Activated T-cell treated with anti-CD3 and anti-CD28 coated beads, Interleukin-2, amount 50 U/mL, for 1 hour (primary cell): ENCODE measurements around the gene PTOV1.
A peak's percentile ranks its signal among the peaks of the same experiment; 100 is the strongest.

ENCODE experiments used
- DNase-seq: peaks from one replicate; pipeline ENCODE4 v3.0.0-alpha.2; 2020

The PTOV1 gene

GRCh38 chr19:49850487-49851342 is at the start of gene PTOV1:
Gene PTOV1 (plus strand): TSS chr19:49851159.
- DNase-seq, result peak; percentile 90

- no peak for DNase-seq
These were observed 49.5 kb upstream of the PTOV1 start for GRCh38 chr19:49801401-49801888.

- DNase-seq, result no peak
These were observed 48.8 kb upstream of the PTOV1 start for GRCh38 chr19:49801966-49802661.

DNA sequence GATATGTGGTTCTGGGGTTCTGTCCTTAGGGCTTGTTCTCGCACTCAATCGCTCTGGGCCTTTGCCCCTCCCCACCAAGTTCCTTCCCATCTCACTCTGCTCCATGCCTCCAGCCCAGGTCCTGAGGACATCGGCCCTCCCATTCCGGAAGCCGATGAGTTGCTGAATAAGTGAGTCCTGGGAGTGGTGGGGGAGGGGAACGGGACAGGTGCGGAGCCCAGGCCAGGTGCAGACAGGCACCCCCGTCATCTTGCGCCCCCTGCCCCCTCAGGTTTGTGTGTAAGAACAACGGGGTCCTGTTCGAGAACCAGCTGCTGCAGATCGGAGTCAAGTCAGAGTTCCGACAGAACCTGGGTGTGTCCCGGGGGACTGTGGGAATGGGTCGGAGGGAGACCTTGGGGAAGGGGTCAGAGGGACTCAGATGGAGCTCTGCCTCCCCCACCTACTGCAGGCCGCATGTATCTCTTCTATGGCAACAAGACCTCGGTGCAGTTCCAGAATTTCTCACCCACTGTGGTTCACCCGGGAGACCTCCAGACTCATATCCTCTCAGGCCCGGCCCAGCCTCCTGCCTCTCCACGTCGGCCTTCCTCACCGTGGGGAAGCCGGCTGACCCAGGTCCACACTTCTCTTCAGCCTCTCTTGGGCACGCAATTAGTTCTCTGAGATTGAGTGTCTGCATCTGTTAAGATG is 48.0 kb upstream of the PTOV1 start:
- no peak for DNase-seq

DNA sequence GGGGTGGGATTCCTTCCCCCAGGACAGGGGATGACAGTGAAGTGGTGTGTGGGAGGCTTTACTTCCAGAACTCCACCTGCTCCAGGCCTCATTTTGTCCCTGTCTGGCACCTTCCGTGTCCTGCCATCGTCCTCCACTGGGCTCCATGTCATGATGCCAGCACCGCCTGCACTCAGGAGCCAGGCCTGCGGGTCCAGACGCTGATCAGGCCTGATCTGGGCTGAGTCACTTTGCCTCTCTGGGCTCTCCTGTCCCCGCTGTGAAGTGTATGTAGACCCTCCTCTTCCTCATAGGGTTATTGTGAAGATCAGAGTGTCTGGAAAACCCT is 47.5 kb upstream of the PTOV1 start:
- no peak for DNase-seq

GRCh38 chr19:49805822-49806619 is 44.9 kb upstream of the PTOV1 start:
- no peak for DNase-seq

GRCh38 chr19:49806620-49806959 is 44.4 kb upstream of the PTOV1 start:
- no peak for DNase-seq

GRCh38 chr19:49807058-49807903 is 43.7 kb upstream of the PTOV1 start:
- no peak for DNase-seq

- DNase-seq, result no peak
These were observed 42.9 kb upstream of the PTOV1 start for GRCh38 chr19:49807904-49808675.

- DNase-seq, result peak; percentile 85
These were observed 42.2 kb upstream of the PTOV1 start for GRCh38 chr19:49808711-49809159.

DNA sequence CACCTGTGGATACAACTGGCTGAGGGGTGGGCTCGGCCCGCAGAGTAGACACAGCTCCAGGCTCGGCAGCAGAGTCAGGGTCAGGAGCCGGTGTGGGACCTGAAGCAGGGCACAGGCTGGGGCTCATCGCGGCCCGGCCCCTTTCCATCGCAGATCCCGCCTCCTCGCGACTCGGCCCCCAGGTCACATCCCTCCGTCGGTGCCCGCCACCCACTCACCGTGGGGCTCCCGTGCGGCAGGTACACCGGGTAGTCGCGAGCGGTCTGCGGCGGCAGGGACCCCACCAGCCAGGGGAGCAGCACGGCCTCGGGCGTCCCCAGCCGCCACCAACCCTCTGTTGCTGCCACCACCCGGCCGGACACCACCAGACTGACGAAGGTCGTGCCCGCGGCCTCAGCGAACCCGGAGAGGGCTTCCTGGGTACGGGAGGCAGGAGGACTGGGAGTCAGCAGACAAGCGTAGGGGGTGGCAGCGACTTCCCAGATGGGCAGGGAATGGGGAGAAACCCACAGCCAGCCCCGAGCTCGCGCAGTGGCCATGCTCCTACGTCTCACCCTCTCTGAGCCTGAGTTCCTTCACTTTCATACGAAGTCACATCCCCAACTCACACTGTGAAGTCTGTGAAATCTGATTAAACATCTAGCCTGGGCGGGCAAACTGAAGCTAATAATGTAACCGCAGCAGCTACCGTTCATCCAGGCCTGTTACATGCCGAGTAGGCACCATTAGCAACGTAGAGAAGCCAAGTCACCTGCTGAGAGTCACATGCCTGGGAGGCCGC is 41.6 kb upstream of the PTOV1 start:
- DNase-seq, result no peak

DNA sequence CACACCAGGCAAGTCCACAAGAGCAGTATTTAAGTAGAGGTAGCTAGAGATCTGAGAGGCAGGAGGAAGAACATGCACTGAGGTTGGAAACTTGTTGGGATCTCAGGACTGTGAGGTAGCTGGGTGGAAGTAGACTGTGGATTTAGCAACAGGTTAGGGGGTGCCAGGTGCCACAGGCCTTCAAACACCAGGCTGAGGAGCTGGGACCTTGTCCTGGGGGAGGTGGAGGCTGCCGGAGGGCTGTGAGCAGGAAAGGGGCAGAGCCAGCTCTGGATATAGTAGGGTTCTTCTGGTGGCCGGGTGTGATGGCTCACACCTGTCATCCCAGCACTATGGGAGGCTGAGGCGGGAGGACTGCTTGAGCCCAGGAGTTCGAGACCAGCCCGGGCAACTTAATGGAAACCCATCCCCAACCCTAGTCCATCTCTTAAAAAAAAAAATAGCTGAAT is 41.0 kb upstream of the PTOV1 start:
- no peak for DNase-seq

DNA sequence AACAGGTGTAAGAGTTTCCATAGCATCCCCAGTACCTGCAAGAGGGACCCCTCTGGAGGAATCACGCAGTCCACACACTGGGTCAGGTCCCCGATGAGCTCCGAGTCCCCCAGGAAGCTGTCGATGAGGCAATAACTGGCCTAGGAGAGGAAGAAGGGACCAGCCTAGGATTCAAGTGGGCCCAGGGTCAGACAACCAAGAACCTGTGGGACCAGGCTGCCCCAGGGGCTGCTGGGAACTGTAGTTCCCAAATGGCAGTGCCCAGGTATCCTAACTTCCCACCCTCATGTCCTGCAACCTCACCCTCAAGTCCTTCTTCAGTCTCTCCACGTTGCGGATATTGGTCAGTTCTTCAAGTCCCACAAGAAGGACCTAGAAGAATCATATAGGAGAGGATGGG is 39.6 kb upstream of the PTOV1 start:
- no peak for DNase-seq

- DNase-seq, result peak; percentile 21
These were observed 38.4 kb upstream of the PTOV1 start for GRCh38 chr19:49812452-49812996.

GRCh38 chr19:49812997-49813861 is 37.7 kb upstream of the PTOV1 start, which contains the start of gene FUZ:
Gene FUZ (minus strand): TSS chr19:49813292. CDS start chr19:49813106, 186 bp downstream.
- DNase-seq, result peak; percentile 88

DNA sequence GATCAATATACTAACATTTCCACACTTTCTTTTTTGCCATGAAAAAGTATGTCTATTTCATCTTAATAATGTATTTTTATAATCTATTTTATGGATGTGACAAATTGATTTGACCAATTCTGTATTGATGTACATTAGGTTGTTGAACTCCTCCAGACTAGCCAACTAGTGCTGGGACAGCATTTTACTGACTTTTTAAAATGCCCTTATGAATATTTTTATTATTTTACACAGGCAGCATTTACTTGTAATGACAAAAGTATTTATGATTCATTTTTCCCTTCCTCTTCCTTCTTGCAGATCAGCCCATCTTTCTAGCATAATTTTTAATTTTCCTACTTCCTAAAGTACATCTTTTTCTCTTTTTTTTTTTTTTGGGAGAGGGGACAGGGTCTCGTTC is 36.9 kb upstream of the PTOV1 start:
- DNase-seq, result no peak

- no peak for DNase-seq
These were observed 34.4 kb upstream of the PTOV1 start for GRCh38 chr19:49816590-49816989.

DNA sequence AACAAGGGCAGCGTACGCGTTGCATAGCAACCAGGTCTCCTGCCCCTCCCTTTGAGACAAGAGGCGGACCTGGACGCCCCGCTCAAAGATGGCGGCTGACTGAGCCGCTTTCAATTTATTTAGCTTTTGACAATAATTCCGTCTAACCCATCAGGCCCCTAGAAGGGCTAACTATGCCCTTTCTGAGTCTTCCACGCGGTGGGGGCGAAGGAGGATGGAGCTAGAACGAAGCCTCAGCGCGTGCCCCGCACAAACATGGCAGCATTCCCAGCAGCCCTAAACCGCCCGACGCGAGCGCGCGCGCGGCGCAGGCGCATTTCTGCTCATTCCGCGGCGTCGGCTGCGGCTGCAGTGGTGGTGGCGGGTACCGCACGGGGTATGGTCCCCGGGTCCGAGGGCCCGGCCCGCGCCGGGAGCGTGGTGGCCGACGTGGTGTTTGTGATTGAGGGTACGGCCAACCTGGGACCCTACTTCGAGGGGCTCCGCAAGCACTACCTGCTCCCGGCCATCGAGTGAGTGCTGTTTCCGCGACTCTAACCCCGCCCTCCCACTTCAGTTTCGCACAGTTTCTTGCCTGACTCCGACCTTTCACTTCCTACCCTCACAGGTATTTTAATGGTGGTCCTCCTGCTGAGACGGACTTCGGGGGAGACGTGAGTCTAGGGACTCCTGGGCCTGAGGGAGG is 32.9 kb upstream of the PTOV1 start, which contains the start of gene MED25:
MED25 (plus strand) TSS at position 326 of the 685 bp plus-strand sequence; CDS start at position 379, 53 bp downstream.
- peak; percentile 94 for DNase-seq
